HG03064 (cell line): Measurements from ENCODE around the gene PABPC5.

Source experiments
- ATAC-seq: cut with Tn5 transposase; IDR thresholded peaks from one replicate; pipeline ENCODE4 v1.9.1; 2021; ENCODE audit warnings: low read depth; ENCODE audit not compliant: unreplicated experiment

PABPC5 gene

GRCh38 chrX:91434351-91435168, at the start of gene PABPC5:
Gene PABPC5 (plus strand): TSS chrX:91434839. CDS start chrX:91435578, 739 bp downstream.
- ATAC-seq = no peak

DNA sequence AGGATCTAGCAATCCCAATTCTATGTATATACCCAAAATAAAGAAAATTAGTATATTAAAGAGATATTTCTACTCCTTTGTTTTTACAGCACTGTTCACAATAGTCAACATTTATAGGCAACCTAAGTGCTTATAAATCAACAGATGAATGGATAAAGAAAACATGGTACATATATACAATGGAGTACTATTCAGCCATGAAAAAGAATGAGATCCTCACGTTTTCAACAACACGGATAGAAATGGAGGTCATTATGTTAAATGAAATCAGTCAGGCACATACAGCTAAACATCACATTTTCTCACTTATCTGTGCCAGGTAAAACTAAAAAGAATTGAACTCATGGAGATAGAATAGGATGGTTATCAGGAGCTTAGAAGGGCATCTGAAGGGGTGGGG, 45.6 kb upstream of the PABPC5 start:
- no peak for ATAC-seq

- ATAC-seq = no peak
Measured at GRCh38 chrX:91414713-91415112, 19.9 kb upstream of the PABPC5 start.

DNA sequence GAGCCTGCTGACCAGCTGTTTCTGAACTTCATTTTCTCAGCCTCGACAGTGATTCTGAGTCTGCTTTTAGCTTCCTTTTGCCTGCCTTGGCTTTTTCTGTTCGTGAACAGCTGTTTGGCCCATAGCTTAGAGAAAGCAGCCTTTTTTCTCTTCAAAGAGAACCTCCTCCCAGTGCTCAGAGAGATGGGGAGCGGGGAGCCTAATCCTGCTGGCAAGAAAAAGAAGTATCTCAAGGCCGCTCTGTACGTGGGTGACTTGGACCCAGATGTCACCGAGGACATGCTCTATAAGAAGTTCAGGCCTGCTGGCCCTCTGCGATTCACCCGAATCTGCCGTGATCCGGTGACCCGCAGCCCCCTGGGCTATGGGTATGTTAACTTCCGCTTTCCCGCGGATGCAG, 756 bp downstream of the PABPC5 start:
- ATAC-seq = no peak
